Stimulated activated naive CD4-positive, alpha-beta T cell (primary cell): ENCODE measurements around the gene NR1I2.

ENCODE experiments used
- DNase-seq, 6 experiments: peaks; one replicate each; lab custom pipeline; 2025; lab: John Stamatoyannopoulos, UW

NR1I2 gene

DNA sequence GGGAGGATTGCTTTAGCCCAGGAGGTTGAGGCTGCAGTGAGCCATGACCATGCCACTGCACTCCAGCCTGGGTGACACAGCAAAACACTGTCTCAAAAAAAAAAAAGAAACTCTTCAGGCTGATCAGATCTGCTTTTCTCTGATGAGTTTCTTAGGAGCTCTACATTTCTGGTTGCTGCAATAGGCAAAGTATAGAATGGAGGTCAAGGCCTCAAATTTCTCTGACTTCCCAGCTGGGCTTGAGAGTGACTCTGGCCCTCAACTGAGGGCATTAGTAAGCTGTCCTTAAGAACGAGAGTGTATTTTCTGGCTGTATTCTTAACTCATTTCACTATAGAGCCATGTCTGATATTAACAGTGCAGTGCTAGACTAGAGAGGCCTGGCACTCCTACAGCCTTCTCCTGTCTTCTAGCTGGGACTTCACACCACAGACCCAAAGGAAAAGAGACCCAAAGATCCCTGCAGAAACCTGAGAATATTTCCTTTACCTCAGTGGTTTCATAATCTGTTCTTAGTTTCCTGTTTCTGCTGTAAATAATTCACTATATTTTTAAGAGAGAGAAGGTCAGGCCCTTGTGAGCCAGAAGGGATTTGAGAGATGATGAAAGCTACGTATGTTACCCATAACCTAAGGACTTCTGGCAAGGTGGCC lies 2.0 kb upstream of the NR1I2 start:
- DNase-seq: no peak

DNA sequence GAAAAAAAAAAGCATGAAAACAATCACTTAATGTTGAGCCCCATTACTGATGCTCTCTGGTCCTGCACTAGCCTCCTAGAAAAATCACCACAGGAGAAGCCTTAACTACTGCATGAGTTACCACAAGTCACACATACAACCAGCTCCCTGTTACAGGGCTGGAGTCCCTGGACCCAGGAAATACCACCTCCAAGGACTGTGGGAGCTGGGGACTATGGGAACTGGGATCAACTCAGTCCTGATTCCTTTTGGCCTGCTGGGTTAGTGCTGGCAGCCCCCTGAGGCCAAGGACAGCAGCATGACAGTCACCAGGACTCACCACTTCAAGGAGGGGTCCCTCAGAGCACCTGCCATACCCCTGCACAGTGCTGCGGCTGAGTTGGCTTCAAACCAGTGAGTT lies 559 bp downstream of the NR1I2 start:
- no peak for DNase-seq

DNA sequence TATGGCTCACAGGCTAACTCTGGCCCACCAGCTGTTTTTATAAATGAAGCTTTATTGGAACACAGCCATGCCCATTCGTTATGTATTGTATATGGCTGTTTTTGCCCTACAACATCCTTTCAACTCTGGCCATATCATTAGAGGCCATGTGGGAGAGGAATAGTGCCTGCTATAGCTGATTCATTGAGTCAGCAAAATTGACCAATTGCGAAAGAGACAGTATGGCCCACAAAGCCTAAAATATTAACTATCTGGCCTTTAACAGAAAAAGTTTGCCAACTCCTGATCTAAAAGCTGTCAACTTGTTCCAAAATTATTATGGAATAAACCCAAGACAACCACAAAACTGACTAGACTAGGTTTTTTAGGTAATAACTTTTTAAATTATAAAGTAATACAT lies 1.4 kb downstream of the NR1I2 start:
- DNase-seq: no peak

DNA sequence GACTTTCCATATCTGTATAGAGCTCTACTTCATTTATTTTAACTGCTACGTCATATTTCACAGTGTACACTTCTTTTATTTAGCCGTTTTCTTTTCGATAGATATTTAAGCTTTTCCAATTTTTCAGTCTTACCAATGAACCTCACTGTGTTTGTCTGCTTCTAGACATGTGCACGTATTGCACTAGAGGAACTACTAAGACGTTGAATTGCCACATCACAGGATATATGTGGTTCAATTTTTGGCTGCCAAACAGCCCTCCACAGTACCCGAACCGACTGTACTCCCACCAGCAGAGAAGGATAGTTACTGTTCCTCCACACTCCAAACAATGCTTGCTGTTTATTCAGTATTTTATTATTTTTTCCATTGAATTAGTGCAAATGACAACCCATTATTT lies 2.0 kb downstream of the NR1I2 start:
- no peak for DNase-seq

DNA sequence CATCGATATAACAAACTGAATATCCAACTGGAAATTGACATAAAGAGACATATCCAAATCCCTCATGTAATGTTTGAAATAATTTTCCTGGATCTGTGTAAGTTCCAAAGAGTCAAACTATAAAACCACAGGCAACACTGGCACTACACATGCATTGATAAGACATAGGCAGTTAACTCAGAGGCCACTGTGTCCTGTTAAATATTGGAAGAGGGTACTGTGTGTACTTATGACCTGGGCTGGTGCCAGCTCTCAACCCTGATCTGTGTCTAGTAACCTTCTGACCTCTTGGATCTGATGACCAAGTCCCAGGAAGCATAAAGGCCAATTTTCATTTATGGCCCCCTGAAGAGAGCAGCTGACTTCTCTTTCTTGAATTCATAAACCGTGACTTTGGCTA lies 4.5 kb downstream of the NR1I2 start:
- DNase-seq: no peak

DNA sequence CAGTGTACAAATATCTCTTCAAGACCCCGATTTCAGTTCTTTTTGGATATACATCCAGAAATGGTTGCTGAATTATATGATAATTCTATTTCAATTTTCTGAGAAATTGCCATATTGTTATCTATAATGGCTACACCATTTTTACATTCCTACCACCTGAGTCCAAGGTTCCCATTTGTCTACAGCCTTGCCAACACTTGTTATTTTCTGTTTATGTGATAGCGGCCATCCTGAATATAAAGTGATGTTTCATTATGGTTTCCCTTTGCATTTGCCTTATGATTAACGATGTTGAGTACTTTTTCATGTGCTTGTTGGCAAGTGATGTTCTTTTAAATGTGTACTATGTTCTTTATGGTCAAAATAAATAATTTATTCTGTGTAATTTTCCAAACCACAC lies 8.5 kb downstream of the NR1I2 start:
- no peak for DNase-seq

DNA sequence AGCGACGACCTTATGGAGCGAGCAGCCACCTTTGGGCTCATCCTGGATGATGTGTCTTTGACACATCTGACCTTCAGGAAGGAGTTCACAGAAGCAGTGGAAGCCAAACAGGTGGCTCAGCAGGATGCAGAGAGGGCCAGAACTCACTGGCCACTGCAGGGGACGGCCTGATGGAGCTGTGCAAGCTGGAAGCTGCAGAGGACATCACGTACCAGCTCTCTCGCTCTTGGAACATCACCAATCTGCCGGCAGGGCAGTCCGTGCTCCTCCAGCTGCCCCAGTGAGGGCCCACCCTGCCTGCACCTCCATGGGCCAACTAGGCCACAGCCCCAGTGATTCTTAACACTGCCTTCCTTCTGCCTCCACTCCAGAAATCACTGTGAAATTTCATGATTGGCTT lies 10.4 kb downstream of the NR1I2 start:
- DNase-seq: no peak

DNA sequence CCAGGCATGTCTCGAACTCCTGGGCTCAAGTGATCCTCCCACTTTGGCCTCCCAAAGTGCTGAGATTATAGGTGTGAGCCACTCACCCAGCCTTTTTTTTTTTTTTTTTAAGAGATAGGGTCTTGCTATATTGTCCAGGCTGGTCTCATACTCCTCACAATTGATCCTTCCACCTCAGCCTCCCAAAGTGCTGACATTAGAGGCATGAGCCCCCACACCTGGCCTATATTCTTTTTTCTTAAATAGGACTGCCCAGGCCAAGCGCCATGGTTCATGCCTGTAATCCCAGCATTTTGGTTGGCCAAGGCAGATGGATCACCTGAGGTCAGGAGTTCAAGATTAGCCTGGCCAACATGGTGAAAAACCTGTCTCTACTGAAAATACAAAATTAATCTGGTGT lies 12.5 kb downstream of the NR1I2 start:
- no peak for DNase-seq

DNA sequence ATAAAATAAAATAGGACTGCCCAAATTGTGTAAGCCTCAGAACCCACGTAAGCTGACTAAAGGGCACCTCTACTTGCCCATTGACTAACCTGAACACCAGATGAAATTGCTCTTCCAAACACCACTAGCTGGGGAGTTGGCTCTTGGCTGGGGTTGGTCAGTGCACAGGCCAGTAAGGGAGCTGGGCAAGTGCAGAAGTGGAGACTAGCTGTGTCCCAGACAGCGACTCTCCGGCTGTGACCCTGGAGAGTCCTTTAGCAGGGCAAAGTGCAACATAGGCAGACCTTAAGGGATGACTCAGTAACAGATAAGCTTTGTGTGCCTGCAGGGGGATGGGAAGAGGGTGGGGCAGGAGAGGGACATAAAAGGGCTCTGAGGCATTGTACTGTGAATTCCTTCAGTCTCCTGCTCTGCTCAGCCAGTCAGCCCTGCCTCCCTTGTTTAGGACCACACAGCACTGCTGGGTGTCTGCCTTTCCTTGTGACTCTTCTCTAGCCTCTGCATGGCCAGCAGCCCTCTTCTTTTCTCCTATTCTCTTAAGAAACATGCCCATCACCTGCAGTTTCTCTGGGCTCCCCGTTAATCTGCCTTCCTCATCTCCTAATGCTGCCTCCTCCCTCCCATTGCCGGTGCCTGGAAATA lies 13.2 kb downstream of the NR1I2 start:
- DNase-seq: no peak

DNA sequence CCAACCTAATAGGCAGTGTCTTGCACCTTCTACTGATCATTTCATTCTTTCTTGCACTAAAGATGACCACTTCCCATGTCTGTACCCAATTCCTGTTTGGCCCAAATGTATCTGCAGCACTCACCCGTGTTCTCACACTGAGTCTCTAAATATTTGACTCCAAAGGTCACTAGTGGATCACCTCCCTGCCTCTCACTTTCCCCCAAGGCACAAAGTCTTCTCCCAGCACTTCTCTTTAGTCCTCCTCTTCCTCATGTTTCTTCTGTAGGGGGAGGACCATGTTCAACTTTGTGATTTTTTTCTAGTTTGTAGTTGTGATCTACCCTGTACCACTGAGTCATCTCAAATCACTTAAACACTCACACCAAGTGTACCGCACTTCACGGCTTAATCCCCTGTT lies 13.9 kb downstream of the NR1I2 start:
- DNase-seq: no peak

DNA sequence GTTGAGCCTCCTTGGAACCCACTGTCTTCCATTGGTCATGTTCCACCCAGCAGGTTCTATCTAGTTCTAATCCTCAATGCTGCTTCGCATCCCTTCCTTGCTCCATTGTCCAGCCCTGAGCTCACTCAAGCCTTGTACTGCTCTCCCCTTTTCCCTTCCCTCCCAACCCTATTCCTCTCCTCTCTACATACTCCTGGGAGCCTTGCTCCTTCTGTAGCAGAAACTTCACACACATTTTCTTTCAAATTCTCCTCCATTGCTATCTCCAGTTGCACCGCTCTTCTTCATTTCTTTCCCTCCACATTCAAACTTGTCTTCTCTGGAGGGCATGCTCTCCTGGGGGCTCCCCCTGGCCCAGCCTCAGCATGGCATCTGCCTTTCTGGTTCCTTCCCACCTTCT lies 14.5 kb downstream of the NR1I2 start:
- DNase-seq: no peak

DNA sequence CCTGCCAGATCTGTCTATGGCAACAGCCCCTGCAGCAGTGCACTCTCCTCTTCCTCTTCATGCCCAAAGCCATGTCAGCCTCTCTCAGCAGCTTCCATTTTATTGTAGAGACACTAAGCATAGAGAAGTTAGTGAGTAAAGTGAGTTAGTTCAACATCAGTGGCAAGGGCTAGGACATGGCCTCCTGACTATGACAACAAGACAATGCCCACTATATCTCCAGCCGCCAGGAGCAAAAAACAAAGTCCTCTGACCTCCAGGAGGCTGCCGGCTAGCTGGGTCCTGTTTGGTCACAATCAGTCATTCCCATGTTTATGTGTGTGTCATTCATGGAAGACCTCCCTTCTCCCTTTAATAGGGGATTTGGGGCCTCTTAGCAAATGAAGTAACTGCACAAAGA lies 14.9 kb downstream of the NR1I2 start:
- no peak for DNase-seq

DNA sequence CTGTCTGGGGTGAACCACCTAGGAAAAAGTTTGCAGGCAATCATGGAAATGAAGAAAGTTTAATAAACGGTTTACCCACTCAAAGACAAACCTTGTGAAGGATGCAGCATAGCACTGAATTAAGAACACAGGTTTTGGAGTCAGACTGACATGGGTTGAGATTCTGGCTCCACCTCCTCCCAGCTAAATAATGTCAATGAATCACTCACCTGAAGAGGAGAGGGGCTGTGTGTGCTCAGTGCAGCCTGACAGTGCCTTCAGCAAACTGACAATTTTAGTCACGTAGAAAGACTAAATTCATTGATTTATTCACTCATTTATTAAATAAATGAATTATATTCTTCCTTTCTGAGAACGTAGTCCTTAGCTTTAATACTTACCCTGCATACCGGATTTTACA lies 18.9 kb downstream of the NR1I2 start:
- no peak for DNase-seq

DNA sequence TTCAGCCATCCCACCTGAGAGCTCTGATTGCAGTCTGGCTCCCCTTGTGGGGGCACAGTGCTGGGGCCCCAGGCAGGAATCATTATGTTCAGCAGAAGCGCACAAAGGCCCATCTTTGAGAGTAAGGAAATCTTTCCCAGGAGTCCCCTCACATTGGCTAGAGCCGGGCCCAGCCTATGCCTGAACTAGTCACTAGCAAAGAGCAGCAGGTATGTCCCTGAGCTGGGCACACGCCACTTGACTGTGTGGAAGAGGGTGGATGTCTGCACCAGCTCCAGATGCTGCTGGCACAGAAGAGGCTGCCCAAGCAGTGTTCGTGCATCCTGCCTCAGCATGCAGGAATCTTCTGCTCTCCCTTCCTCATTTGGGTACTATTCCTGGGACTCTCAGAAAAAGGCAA lies 26.3 kb downstream of the NR1I2 start:
- no peak for DNase-seq

DNA sequence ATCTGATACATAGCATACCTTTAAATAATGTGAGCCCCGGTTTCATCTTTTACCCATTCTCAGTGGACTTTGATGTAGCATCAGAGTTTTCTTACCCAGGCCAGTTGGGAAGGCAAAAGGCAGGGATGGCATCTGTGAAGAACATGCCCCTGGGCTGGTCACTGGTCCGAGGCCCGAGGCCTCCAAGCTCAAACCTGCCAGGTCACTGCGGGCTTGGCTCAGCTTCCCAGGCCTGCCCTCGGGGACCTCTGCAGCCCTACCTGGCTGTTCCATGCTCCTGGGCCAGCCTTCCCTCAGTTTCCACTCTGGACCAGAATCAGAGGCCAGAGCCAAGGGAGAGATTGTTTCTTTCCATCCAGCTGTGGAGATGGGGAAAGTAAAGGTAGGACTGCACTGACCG lies 26.9 kb downstream of the NR1I2 start:
- no peak for DNase-seq

DNA sequence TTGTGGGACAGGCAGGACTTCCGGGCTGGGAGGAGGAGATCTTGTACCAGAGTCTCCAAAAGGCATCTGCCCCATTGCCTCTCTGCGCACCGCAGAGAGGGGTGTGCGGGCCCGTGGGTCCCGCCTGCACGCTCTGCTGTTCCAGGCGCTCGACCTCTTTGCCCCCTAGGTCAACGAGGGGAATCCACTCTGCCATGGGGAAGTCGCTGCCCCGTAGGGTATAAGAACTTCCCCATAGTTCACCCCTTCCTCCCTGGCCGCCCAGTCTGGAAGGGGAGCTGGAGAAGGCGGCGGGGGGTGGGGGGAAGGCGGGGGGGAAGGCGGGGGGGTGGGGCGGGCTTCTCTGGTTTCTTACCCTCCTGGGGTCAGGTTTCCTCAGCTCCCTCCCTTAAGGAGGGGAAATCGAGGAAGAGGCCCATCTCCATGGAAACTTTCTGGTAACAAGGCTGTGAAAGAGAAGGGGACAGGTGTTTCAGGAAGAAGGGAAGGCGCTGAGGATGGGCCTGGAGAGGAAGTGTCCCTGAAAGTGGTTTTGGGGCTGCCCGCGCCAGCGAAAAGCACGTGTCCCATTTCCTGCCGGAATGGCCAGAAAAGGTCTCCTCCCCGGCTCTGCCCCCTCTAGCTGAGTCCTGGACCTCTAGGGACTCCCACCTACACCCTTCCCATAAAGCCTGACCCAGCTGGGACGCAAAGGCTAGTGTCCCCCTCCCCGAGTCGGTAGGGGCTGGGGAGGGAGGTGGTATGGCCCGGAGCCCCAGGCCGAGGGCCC lies 27.5 kb downstream of the NR1I2 start:
- peak in 1 of 6 experiments; percentile 49 for DNase-seq

DNA sequence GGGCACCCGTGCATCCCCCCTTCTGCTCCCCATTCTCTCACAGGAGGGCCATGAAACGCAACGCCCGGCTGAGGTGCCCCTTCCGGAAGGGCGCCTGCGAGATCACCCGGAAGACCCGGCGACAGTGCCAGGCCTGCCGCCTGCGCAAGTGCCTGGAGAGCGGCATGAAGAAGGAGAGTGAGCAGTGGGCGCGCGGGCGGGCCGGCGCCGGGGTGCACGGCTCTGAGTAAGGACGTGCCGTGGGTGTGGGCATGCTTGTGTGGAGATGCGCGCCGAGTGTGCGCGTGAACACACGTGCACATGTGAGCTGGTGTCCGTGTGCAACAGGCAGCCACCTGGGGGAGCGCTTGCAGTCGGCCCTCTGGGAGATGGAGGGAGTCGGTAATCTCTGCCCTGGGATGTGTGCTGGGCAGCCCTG lies 28.1 kb downstream of the NR1I2 start:
- peak; percentile 10 to 55 (median 24) for DNase-seq

DNA sequence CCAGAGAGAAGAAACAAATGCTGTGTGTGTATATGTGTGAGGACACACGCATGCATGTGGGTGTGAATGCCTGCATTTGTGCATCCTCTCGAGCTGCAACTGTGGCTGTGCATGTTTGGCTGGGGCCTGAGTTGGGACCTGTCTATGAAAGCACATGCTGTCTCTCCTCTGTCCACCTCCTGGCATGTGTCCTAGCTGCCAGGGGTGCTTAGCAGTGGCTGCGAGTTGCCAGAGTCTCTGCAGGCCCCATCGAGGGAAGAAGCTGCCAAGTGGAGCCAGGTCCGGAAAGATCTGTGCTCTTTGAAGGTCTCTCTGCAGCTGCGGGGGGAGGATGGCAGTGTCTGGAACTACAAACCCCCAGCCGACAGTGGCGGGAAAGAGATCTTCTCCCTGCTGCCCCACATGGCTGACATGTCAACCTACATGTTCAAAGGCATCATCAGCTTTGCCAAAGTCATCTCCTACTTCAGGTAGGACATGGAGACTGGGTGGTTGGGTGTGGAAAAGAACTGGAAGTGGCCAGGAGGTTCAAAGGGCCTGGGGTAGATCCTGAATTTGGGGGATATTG lies 30.7 kb downstream of the NR1I2 start:
- no peak for DNase-seq

DNA sequence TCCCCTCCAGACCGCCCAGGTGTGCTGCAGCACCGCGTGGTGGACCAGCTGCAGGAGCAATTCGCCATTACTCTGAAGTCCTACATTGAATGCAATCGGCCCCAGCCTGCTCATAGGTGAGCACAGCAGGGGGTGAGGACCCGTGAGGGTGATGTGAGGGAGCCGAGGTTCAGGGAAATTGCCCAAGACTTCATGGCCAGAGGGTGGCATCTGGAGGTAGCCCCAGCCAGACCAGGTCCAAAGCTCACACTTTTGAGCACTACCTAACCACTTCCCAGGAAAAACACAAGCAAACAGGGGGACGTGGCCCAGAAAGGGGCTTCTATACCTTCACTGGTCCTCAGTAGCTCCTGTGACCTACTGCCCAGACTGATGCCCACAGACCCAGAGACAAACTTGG lies 33.8 kb downstream of the NR1I2 start:
- no peak for DNase-seq

DNA sequence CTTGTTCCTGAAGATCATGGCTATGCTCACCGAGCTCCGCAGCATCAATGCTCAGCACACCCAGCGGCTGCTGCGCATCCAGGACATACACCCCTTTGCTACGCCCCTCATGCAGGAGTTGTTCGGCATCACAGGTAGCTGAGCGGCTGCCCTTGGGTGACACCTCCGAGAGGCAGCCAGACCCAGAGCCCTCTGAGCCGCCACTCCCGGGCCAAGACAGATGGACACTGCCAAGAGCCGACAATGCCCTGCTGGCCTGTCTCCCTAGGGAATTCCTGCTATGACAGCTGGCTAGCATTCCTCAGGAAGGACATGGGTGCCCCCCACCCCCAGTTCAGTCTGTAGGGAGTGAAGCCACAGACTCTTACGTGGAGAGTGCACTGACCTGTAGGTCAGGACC lies 35.2 kb downstream of the NR1I2 start:
- DNase-seq: no peak

DNA sequence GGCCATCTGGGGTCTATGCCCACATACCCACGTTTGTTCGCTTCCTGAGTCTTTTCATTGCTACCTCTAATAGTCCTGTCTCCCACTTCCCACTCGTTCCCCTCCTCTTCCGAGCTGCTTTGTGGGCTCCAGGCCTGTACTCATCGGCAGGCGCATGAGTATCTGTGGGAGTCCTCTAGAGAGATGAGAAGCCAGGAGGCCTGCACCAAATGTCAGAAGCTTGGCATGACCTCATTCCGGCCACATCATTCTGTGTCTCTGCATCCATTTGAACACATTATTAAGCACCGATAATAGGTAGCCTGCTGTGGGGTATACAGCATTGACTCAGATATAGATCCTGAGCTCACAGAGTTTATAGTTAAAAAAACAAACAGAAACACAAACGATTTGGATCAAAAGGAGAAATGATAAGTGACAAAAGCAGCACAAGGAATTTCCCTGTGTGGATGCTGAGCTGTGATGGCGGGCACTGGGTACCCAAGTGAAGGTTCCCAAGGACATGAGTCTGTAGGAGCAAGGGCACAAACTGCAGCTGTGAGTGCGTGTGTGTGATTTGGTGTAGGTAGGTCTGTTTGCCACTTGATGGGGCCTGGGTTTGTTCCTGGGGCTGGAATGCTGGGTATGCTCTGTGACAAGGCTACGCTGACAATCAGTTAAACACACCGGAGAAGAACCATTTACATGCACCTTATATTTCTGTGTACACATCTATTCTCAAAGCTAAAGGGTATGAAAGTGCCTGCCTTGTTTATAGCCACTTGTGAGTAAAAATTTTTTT lies 35.9 kb downstream of the NR1I2 start:
- no peak for DNase-seq

DNA sequence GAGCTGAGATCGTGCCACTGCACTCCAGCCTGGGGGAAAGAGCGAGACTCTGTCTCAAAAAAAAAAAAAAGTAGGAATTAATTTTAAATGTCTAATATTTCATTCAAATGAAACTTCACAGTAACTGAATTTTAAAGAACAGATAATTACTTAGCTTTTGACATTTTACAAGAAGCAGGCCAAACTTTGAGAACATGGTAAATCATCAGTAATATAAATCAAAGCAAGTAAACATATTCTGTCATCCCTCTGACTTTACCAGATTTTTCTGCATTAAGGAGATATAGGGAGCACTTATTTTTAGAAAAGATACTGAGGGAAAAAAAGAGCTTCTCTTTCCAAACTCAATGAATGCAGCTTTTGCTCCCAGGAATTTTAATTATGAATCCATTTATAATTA lies 37.0 kb downstream of the NR1I2 start:
- no peak for DNase-seq
